Upper lobe of left lung (tissue), 6 donors: ENCODE data around the gene KRTAP5-11. TPM values are rescaled to one million over a fixed set of nuclear protein-coding genes. Genes with fewer than 3 reads are reported as not detected.

Experiments used
- ATAC-seq, 2 donors: fragments of 200-7000 bp; cut with Tn5 transposase; one replicate each; pipeline ENCODE4 v1.9.1; 2022; ENCODE audit warnings: mild to moderate bottlenecking in 2 of 2, moderate library complexity in 2 of 2; ENCODE audit not compliant: low FRiP score in 2 of 2
- DNase-seq, 2 donors: peaks; one replicate each; pipeline ENCODE4 v3.0.0-alpha.2; 2019 to 2020
- H3K27ac ChIP-seq, 4 donors: fragments of 200-600 bp; sonication (generic); one replicate each; pipeline ENCODE4 v1.5.1; 2016 to 2019
- H3K27me3 ChIP-seq, 4 donors: fragments of 200-600 bp; sonication (generic); one replicate each; pipeline ENCODE4 v1.5.1; 2017 to 2019
- H3K36me3 ChIP-seq, 4 donors: fragments of 200-600 bp; sonication (generic); one replicate each; pipeline ENCODE4 v1.5.1; 2016 to 2019
- H3K4me1 ChIP-seq, 4 donors: fragments of 200-600 bp; sonication (generic); one replicate each; pipeline ENCODE4 v1.5.1; 2018 to 2019
- H3K4me3 ChIP-seq, 4 donors: fragments of 200-600 bp; sonication (generic); one replicate each; pipeline ENCODE4 v1.5.1; 2017 to 2019; ENCODE audit warnings: mild to moderate bottlenecking in 2 of 4, moderate library complexity in 1 of 4
- H3K9me3 ChIP-seq, 4 donors: fragments of 200-600 bp; sonication (generic); one replicate each; pipeline ENCODE4 v1.5.1; 2018 to 2019
- EP300 ChIP-seq, 4 donors: sonication (generic); formaldehyde crosslinking; IDR thresholded peaks; one replicate each; pipeline ENCODE4 v1.5.1; 2017; ENCODE audit warnings: antibody characterized with exemption in 4 of 4, control low read depth in 2 of 4
- POLR2A ChIP-seq, 4 donors: fragments of 450-650 bp; IDR thresholded peaks; one replicate each; pipeline ENCODE4 v1.5.1; 2016 to 2017; ENCODE audit warnings: antibody characterized with exemption in 4 of 4, mild to moderate bottlenecking in 2 of 4
- POLR2AphosphoS5 ChIP-seq, 2 donors: sonication (generic); formaldehyde crosslinking; IDR thresholded peaks; one replicate each; pipeline ENCODE4 v1.5.1; 2017; ENCODE audit warnings: antibody characterized with exemption in 2 of 2
- WGBS, 2 donors: methylation state at CpG; one replicate each; pipeline ENCODE4 v1.1.5; 2017 to 2018; 5-methylcytosine and 5-hydroxymethylcytosine counted together
- total RNA-seq, 6 donors: library from RNA; depleted of rRNA in 4 of 6; stranded (reverse); fragments of >200 nt in 4 of 6; gene quantifications; one replicate each; pipeline versions ENCODE4 v1.1.0 to v1.2.1, GENCODE V29; 2016 to 2021
- TF ChIP-seq, protein P1 (sequence below), 6 experiments: fragments of 450-650 bp in 4 of 6; fragments of 200-600 bp in 2 of 6; sonication (generic) in 2 of 6; IDR thresholded peaks; one replicate each; pipeline ENCODE4 v1.5.1; 2016 to 2019; ENCODE audit warnings: antibody characterized with exemption in 6 of 6
- donor health status: DM: no; HTN: no; CAD: no; lungs with moderate emphysema.
- donor health status: DM: no; HTN: yes; CAD: no; lungs with severe emphysema.

The KRTAP5-11 gene
- total RNA-seq, 6 donors from 2014 or later: not detected

- WGBS, 2 donors: 74 to 83% methylated on average over 10 of the region's 10 CpGs
- no peak for DNase-seq
- no peak for ATAC-seq
- TF ChIP-seq POLR2A (IDR thresholded peaks at IDR 0.05) (no peak), POLR2AphosphoS5 (IDR thresholded peaks at IDR 0.05) (no peak)
- H3K36me3 ChIP-seq: no peaks in the 10 kb centered on the region
- H3K9me3 ChIP-seq: no peaks in the 10 kb centered on the region
- no peak overlapping the region for H3K4me3 ChIP-seq
- H3K27me3 ChIP-seq: no peaks in the 10 kb centered on the region
- H3K4me1 ChIP-seq: no peaks in the 10 kb centered on the region
- H3K27ac ChIP-seq: no peak overlapping the region
Measured at GRCh38 chr11:71566081-71566620, 16.5 kb downstream of the KRTAP5-11 start.

DNA sequence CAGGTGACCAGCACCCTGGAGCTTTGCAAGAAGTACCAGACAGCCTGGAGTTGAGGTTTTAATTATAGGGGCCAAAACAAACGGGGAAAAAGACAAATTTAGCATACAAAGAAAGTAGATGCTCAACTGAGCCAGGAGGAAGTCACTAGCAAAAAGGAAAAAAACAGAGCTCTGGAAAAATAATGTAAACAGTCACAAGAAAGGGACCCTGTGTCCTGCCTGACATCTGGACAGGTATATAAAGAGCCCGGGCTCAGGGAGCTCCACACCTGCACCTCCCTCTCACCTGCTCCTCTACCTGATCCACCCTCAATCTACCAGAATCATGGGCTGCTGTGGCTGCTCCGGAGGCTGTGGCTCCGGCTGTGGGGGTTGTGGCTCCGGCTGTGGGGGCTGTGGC, 17.4 kb downstream of the KRTAP5-11 start, which contains the start of gene KRTAP5-10:
Gene KRTAP5-10 (plus strand): TSS at position 301 of the 400 bp plus-strand sequence. CDS start 25 bp downstream, at position 326.
- 57 to 61% methylated on average over 3 of the region's 5 CpGs for WGBS, 2 donors
- no peak for ATAC-seq
- DNase-seq: no peak
- no peaks in the 10 kb centered on the region for H3K36me3 ChIP-seq
- H3K9me3 ChIP-seq: no peaks in the 10 kb centered on the region
- no peaks in the 10 kb centered on the region for H3K27me3 ChIP-seq
- no peak within 1 kb of the TSS for H3K4me3 ChIP-seq
- H3K4me1 ChIP-seq: no peaks in the 10 kb centered on the region
- H3K27ac ChIP-seq: no peak within 1 kb of the TSS
- TF ChIP-seq EP300 (IDR thresholded peaks at IDR 0.05) (no peak), POLR2A (IDR thresholded peaks at IDR 0.05) (no peak), POLR2AphosphoS5 (IDR thresholded peaks at IDR 0.05) (no peak)
- TF ChIP-seq, protein P1, sequence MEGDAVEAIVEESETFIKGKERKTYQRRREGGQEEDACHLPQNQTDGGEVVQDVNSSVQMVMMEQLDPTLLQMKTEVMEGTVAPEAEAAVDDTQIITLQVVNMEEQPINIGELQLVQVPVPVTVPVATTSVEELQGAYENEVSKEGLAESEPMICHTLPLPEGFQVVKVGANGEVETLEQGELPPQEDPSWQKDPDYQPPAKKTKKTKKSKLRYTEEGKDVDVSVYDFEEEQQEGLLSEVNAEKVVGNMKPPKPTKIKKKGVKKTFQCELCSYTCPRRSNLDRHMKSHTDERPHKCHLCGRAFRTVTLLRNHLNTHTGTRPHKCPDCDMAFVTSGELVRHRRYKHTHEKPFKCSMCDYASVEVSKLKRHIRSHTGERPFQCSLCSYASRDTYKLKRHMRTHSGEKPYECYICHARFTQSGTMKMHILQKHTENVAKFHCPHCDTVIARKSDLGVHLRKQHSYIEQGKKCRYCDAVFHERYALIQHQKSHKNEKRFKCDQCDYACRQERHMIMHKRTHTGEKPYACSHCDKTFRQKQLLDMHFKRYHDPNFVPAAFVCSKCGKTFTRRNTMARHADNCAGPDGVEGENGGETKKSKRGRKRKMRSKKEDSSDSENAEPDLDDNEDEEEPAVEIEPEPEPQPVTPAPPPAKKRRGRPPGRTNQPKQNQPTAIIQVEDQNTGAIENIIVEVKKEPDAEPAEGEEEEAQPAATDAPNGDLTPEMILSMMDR (IDR thresholded peaks at IDR 0.05): no peak

DNA sequence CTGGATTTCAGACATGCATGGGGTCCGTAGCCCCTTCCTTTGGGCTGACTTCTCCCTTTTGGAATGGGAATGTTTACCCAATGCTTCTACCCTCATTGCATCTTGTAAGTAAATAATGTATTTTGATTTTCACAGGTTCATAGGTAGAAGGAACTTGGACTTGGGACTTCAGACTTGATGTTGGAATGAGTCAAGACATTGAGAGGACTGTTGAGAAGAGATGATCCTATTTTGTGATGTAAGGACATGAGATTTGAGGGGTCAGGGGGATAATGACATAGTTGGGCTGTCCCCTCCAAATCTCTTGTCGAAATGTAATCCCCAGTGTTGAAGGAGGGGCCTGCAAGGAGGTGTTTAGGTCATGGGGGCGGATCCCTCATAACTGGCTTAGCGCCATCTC, 18.2 kb downstream of the KRTAP5-11 start:
- no peaks in the 10 kb centered on the region for H3K27me3 ChIP-seq
- no peak overlapping the region for H3K27ac ChIP-seq
- no peak overlapping the region for H3K4me3 ChIP-seq
- no peak for DNase-seq
- WGBS, 2 donors: 85 to 91% methylated on average over 4 of the region's 4 CpGs
- no peak for ATAC-seq
- H3K9me3 ChIP-seq: no peaks in the 10 kb centered on the region
- H3K4me1 ChIP-seq: no peaks in the 10 kb centered on the region
- H3K36me3 ChIP-seq: no peaks in the 10 kb centered on the region
- TF ChIP-seq EP300 (IDR thresholded peaks at IDR 0.05) (no peak), POLR2A (IDR thresholded peaks at IDR 0.05) (no peak), POLR2AphosphoS5 (IDR thresholded peaks at IDR 0.05) (no peak)
- TF ChIP-seq, protein P1 (IDR thresholded peaks at IDR 0.05): no peak

DNA sequence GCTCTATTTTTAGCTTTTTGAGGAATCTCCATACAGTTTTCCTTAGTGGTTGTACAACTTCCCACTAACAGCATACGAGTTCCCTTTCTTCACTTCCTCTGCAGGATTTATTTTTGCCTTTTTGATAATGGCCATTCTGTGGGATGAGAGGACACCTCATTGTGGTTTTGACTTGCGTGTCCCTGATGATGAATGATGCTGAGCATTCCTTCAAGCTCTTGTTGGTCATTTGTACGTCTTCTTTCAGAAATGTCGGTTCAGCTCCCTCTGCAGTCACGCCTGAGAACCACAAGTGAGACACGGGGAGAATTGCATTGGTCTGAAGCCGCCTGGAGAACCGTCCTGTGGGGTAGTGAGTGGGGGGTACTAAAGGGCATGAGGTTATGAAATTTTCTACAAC, 19.3 kb downstream of the KRTAP5-11 start:
- H3K27me3 ChIP-seq: no peaks in the 10 kb centered on the region
- no peaks in the 10 kb centered on the region for H3K36me3 ChIP-seq
- no peak for DNase-seq
- TF ChIP-seq POLR2A (IDR thresholded peaks at IDR 0.05) (no peak), EP300 (IDR thresholded peaks at IDR 0.05) (no peak), POLR2AphosphoS5 (IDR thresholded peaks at IDR 0.05) (no peak)
- TF ChIP-seq, protein P1 (IDR thresholded peaks at IDR 0.05): peak in 3 of 6 experiments; percentile 14 to 19 (median 16)
- H3K27ac ChIP-seq: no peak overlapping the region
- no peaks in the 10 kb centered on the region for H3K4me1 ChIP-seq
- ATAC-seq: no peak
- H3K9me3 ChIP-seq: no peaks in the 10 kb centered on the region
- 20 to 21% methylated on average over 8 of the region's 8 CpGs for WGBS, 2 donors
- no peak overlapping the region for H3K4me3 ChIP-seq

DNA sequence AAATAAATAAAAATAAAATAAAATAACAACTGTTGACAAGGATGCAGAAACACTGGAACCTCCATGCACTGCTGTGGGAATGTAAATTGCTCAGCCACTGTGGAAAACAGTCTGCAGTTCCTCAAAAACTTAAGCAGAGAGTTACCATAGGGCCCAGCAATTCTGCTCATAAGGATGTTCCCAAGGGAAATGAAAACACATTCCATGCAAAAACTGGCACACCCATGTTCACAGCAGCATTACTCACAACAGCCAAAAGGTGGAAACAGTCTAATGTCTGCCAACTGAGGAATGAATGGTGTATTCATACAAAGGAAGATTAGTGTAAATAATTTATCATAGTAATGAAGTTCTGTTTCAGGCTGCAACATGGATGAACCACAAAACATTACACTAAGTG, 20.6 kb downstream of the KRTAP5-11 start:
- TF ChIP-seq POLR2A (IDR thresholded peaks at IDR 0.05) (no peak), EP300 (IDR thresholded peaks at IDR 0.05) (no peak), POLR2AphosphoS5 (IDR thresholded peaks at IDR 0.05) (no peak)
- TF ChIP-seq, protein P1 (IDR thresholded peaks at IDR 0.05): no peak
- DNase-seq (no peak), ATAC-seq (no peak)
- Histone ChIP-seq H3K4me3 (no peak overlapping the region), H3K9me3 (no peaks in the 10 kb centered on the region), H3K27ac (no peak overlapping the region), H3K4me1 (no peaks in the 10 kb centered on the region), H3K27me3 (no peaks in the 10 kb centered on the region), H3K36me3 (no peaks in the 10 kb centered on the region)
